OCI-LY1 (cell line): ENCODE measurements around the gene KCNT1.

Experiments used
- CTCF ChIP-seq: fragments of 200-600 bp; sonication (generic), shearing (Covaris generic); IDR thresholded peaks from 2 replicates; pipeline ENCODE4 v1.5.1; 2017; ENCODE audit warnings: mild to moderate bottlenecking, antibody characterized with exemption, low read length, moderate library complexity, mixed read lengths
- EZH2 ChIP-seq: fragments of 200-600 bp; sonication (generic), shearing (Covaris generic); IDR thresholded peaks from 2 replicates; pipeline ENCODE4 v1.8.0; 2017; ENCODE audit warnings: borderline replicate concordance, mixed run types, mild to moderate bottlenecking, antibody characterized with exemption, low read length, moderate library complexity, mixed read lengths

- TF ChIP-seq CTCF (no peak), EZH2 (no peak)
Measured at GRCh38 chr9:135731454-135731853, 29.5 kb downstream of the KCNT1 start.
